Naive thymus-derived CD8-positive, alpha-beta T cell (primary cell): ENCODE measurements around the gene LIPF. TPM values are rescaled to one million over a fixed set of nuclear protein-coding genes. Genes with fewer than 3 reads are reported as not detected.
"Not testable (repeated sequence)": the region's sequence is repeated elsewhere in the genome, so short reads cannot be mapped to it uniquely, and the experiment has no call there.

ENCODE experiments used
- ATAC-seq, 2 donors: fragments of 150-1000 bp; cut with Tn5 transposase in 1 of 2; sonication (Bioruptor Pico), chemical (Tn5 transposase) in 1 of 2; 1 replicate in 1 of 2; 2 replicates in 1 of 2; pipeline ENCODE4 v1.10.0; 2021; ENCODE audit warnings: mild to moderate bottlenecking in 2 of 2, moderate library complexity in 2 of 2
- POLR2A ChIA-PET: fragments of 350-600 bp; sonication (Branson Sonifier 250); formaldehyde crosslinking; loops from one replicate; lab custom pipeline; 2021; ENCODE audit warnings: antibody characterized with exemption; lab: Charles Lee
- DNase-seq, 10 donors: peaks; one replicate each; pipeline versions ENCODE4 v3.0.0 to v3.0.0-alpha.2; 2020 to 2022
- H3K27ac Mint-ChIP-seq, 10 donors: one replicate each; pipeline ENCODE4 v1.8.0; 2020 to 2022; ENCODE audit warnings: mild to moderate bottlenecking in 10 of 10, mixed read lengths in 10 of 10, moderate library complexity in 4 of 10, inconsistent platforms in 1 of 10
- H3K27me3 Mint-ChIP-seq, 5 donors: one replicate each; pipeline ENCODE4 v1.8.0; 2021 to 2022; ENCODE audit warnings: mixed read lengths in 5 of 5
- H3K36me3 Mint-ChIP-seq, 3 donors: one replicate each; pipeline ENCODE4 v1.8.0; 2020 to 2022; ENCODE audit warnings: mixed read lengths in 3 of 3, mild to moderate bottlenecking in 2 of 3, inconsistent platforms in 1 of 3
- H3K4me1 Mint-ChIP-seq, 4 donors: one replicate each; pipeline ENCODE4 v1.8.0; 2021 to 2022; ENCODE audit warnings: mixed read lengths in 4 of 4
- H3K4me3 Mint-ChIP-seq, 10 donors: one replicate each; pipeline ENCODE4 v1.8.0; 2020 to 2022; ENCODE audit warnings: mild to moderate bottlenecking in 10 of 10, mixed read lengths in 10 of 10, moderate library complexity in 6 of 10, inconsistent platforms in 1 of 10
- H3K9me3 Mint-ChIP-seq, 9 donors: one replicate each; pipeline ENCODE4 v1.8.0; 2020 to 2022; ENCODE audit warnings: mixed read lengths in 9 of 9, mild to moderate bottlenecking in 3 of 9, inconsistent platforms in 1 of 9, moderate library complexity in 1 of 9
- polyA plus RNA-seq, 3 donors: library from polyadenylated mRNA; unstranded; fragments of 300-500 nt; fragmentation: Illumina TruSeq; gene quantifications; one replicate each; pipeline ENCODE4 v1.2.3, GENCODE V29; 2021
- total RNA-seq, 8 experiments: library from RNA in 2 of 8; stranded (reverse) in 2 of 8; gene quantifications; one replicate each; pipeline ENCODE4 v1.2.3 and lab custom pipeline; 2021 to 2026

The LIPF gene
- total and polyA plus RNA-seq, 5 experiments from 2014 or later, result not detected

- H3K36me3 Mint-ChIP-seq, result no peaks in the 10 kb centered on the region
- no peaks in the 10 kb centered on the region for H3K9me3 Mint-ChIP-seq
- no peaks in the 10 kb centered on the region for H3K4me1 Mint-ChIP-seq
- POLR2A ChIA-PET, result no interaction called here
- ATAC-seq (no peak), DNase-seq (no peak)
- H3K27ac Mint-ChIP-seq, result no peak overlapping the region
- no peak overlapping the region for H3K4me3 Mint-ChIP-seq
- H3K27me3 Mint-ChIP-seq, result peaks cover 0 to 6% (median 3%) of the 10 kb centered on the region in 5 donors
Observed at GRCh38 chr10:88689366-88689765, 25.1 kb downstream of the LIPF start.

- H3K4me1 Mint-ChIP-seq, result no peaks in the 10 kb centered on the region
- POLR2A ChIA-PET, result no interaction called here
- H3K36me3 Mint-ChIP-seq, result no peaks in the 10 kb centered on the region
- H3K4me3 Mint-ChIP-seq, result no peak overlapping the region
- peaks cover 0 to 6% (median 3%) of the 10 kb centered on the region in 5 donors for H3K27me3 Mint-ChIP-seq
- DNase-seq (no peak), ATAC-seq (no peak)
- no peak overlapping the region for H3K27ac Mint-ChIP-seq
- H3K9me3 Mint-ChIP-seq, result no peaks in the 10 kb centered on the region
Observed at GRCh38 chr10:88693392-88694020, 29.3 kb downstream of the LIPF start.

DNA sequence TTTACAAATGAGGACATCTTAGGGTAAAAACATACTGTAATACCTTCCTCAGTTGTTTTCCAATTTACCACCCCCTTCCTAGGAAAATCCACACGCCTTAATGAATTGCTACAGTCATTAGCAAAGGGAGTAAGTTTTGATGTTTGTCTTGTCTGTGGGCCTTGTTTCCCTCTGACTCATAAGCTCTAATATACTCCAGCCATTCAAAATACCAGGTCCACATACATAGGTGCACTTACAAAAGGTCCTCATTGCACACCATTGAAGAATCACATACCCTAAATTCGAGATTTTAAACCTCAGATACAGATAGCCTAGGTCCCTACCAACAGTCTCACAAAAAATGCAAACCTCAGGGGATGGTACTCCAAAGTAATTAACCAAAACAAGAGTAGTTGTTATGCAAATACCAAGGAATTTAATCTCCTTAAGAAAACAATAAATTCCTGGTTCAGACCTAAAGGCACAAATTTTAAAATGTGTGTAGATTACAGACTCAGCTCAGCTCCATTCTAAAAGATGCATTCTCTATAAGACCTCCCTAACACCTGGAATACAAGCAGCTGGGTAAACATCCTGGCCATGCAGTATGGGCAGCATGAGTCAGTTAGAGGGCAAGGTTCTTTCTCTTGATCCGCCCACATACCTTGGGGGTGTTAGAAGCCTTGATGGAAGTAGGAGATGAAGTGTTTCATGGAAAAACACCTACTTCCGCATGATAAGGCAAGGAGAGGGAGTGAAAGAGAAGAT is 38.8 kb downstream of the LIPF start:
- Mint-ChIP-seq H3K9me3 (no peaks in the 10 kb centered on the region), H3K4me1 (no peaks in the 10 kb centered on the region), H3K4me3 (no peak overlapping the region), H3K36me3 (no peaks in the 10 kb centered on the region), H3K27me3 (no peaks in the 10 kb centered on the region), H3K27ac (no peak overlapping the region)
- POLR2A ChIA-PET, result no interaction called here
- DNase-seq (no peak), ATAC-seq (no peak)

DNA sequence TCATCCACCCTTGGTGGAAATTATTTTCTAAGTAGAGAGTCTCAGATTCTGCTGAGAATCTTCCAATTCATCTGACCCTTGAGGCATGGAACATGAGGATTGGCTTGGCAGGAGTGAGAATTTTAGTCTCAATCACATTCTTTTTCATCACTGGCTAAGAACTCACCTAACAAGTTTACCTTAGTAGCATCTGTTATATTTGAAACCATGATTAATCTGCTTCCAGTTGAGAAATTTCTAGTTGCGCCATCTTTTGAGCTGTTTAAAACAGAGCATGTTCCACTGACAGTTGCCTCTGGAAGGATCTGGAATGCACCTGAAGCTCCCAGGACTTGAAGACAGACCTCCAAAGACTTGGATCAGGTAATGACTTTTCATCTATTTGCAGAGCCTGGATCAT is 41.7 kb downstream of the LIPF start, which contains the start of gene LIPK:
Gene LIPK (plus strand): TSS at position 292 of the 400 bp plus-strand sequence. CDS start 18,295 bp downstream, outside the sequence.
- no peaks in the 10 kb centered on the region for H3K9me3 Mint-ChIP-seq
- no peak within 1 kb of the TSS for H3K4me3 Mint-ChIP-seq
- H3K27ac Mint-ChIP-seq, result no peak within 1 kb of the TSS
- no peaks in the 10 kb centered on the region for H3K4me1 Mint-ChIP-seq
- ATAC-seq (no peak), DNase-seq (no peak)
- no peaks in the 10 kb centered on the region for H3K36me3 Mint-ChIP-seq
- no peaks in the 10 kb centered on the region for H3K27me3 Mint-ChIP-seq
- POLR2A ChIA-PET, result no interaction called here

DNA sequence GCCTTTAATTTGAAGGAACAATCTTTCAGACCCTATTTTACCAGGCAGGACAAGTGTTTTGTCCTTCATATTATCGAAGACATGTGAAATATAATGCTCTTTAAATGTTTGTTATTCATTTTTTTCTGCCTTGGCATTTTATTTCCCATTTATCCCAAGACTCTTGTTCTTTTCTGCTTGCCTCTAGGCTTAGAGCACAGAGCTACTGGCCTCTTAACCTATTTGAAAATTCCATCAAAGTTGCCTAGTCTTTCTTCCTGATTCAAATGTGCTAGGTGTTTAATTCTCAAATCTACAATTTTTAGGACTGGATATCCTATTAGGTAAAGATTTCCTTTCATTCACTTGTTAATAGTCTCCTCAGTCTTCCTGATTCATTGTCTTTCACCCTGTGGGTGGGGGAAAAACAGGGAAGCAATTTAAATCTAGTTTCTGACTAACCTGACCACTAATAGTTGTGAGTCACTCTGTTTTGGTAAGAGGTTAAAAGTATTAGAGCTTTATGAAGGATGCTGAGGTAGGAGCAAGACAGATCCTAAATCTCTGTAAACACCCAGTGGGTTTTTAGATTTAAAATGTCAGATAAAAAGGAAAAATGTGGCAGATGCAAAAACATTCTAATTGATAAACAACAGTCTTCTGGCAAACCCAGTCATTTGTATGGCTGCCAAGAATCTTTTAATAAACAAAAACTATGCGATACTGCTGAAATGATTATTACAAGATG is 43.4 kb downstream of the LIPF start:
- Mint-ChIP-seq H3K9me3 (no peaks in the 10 kb centered on the region), H3K27ac (no peak overlapping the region), H3K4me1 (no peaks in the 10 kb centered on the region), H3K36me3 (no peaks in the 10 kb centered on the region), H3K27me3 (no peaks in the 10 kb centered on the region), H3K4me3 (no peak overlapping the region)
- no peak for DNase-seq
- no peak for ATAC-seq
- POLR2A ChIA-PET, result no interaction called here

DNA sequence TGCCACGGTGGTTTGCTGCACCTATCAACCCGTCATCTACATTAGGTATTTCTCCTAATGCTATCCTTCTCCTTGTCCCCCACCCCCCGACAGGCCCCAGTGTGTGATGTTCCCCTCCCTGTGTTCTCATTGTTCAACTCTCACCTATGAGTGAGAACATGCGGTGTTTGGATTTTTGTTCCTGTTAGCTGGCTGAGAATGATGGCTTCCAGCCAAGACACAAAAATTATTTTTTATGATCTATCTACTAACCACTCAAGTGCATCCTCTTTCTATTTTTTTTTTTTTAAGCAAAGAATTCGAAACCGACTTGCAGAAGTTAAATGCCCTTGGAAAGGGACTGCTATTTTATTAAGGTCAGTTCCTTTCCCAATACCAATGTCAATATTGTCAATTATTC is 45.1 kb downstream of the LIPF start:
- H3K27ac Mint-ChIP-seq, POLR2A ChIA-PET, H3K27me3 Mint-ChIP-seq, H3K4me3 Mint-ChIP-seq, DNase-seq, ATAC-seq, H3K36me3 Mint-ChIP-seq, H3K4me1 Mint-ChIP-seq, H3K9me3 Mint-ChIP-seq: not testable (repeated sequence)

- no peak overlapping the region for H3K27ac Mint-ChIP-seq
- POLR2A ChIA-PET, result no interaction called here
- H3K9me3 Mint-ChIP-seq, result no peaks in the 10 kb centered on the region
- DNase-seq (no peak), ATAC-seq (no peak)
- H3K4me3 Mint-ChIP-seq, result no peak overlapping the region
- H3K27me3 Mint-ChIP-seq, result peaks cover 0 to 9% (median 1%) of the 10 kb centered on the region in 5 donors
- H3K36me3 Mint-ChIP-seq, result no peaks in the 10 kb centered on the region
- no peaks in the 10 kb centered on the region for H3K4me1 Mint-ChIP-seq
Observed at GRCh38 chr10:88715517-88715916, 51.3 kb downstream of the LIPF start.

DNA sequence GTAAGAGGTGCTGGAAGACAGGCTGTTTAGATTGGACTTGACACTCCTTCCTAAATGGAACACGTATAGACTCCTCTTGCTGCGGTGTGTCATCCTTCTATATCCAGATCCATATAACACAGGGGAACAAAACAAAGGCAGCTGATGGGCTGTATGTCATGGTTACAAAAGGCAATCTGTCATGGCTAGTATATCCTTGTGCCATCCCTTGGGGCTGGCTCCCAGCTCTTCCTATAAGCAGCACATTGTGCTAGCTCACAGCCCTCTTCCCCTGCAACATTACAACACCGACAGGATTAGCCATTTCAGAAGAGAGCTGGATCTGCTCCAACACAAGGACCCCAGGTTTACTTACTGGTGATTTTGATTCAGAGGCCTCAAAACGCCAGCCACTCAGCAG is 57.1 kb downstream of the LIPF start:
- no peak overlapping the region for H3K4me3 Mint-ChIP-seq
- no peaks in the 10 kb centered on the region for H3K9me3 Mint-ChIP-seq
- peaks cover 0 to 8% (median 7%) of the 10 kb centered on the region in 5 donors for H3K27me3 Mint-ChIP-seq
- POLR2A ChIA-PET, result no interaction called here
- peaks cover 0 to 8% (median 0%) of the 10 kb centered on the region in 4 donors for H3K4me1 Mint-ChIP-seq
- H3K36me3 Mint-ChIP-seq, result no peaks in the 10 kb centered on the region
- ATAC-seq, result no peak
- DNase-seq, result no peak
- H3K27ac Mint-ChIP-seq, result peak overlapping the region in 1 of 10 donors; percentile 28

DNA sequence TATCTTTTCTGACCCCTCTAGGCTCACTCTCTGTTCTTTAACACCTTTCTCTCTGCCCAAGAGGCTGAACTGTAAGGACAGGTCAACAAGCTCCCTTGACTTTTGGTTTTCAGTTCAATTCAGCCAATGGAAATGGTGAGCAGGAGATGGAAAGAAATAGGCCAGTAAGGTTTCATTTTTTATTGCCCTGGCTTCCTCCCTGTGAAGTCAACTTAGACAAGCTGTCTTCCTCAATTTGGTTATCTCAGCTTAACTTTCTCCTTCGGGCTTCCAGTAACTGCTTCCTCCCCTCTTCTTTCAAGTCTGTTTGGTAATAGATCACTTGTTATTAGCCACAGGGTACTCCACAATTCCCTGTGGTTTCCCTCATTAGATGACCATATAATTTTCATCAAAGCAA is 61.6 kb downstream of the LIPF start:
- POLR2A ChIA-PET, result no interaction called here
- DNase-seq, result no peak
- ATAC-seq, result no peak
- H3K36me3 Mint-ChIP-seq, result no peaks in the 10 kb centered on the region
- no peaks in the 10 kb centered on the region for H3K9me3 Mint-ChIP-seq
- no peak overlapping the region for H3K27ac Mint-ChIP-seq
- peaks cover 0 to 8% (median 0%) of the 10 kb centered on the region in 4 donors for H3K4me1 Mint-ChIP-seq
- no peak overlapping the region for H3K4me3 Mint-ChIP-seq
- peaks cover 0 to 5% (median 4%) of the 10 kb centered on the region in 5 donors for H3K27me3 Mint-ChIP-seq

DNA sequence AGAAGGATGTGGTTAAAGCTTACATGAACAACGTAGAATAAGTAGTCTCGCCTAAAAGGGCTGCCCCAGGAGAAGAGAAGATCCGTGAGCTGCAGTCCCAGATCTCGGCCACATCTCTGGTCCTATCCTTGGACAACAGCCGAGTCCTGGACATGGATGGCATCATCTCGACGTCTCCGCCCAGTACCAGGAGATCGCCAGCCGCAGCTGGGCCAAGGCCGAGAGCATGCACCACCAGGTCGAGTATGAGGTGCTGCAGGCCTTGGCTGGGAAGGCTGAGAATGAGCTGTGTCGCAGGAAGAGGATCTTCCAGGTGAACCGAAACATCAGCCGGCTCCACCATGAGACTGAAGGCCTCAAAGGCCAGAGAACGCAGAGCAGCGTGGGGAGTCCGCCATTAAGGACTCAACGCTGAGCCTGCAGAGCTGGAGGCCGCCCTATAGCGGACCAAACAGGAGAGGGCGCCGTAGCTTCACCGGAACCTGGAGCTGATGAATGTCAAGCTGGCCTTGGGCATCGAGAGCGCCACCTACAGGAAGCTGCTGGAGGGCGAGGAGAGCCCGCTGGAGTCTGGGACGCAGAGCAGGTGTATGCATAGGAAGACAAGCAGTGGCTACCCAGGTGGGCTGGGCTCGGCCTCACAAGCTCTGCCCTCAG is 64.0 kb downstream of the LIPF start:
- Mint-ChIP-seq H3K9me3 (no peaks in the 10 kb centered on the region), H3K27ac (no peak overlapping the region), H3K4me1 (peaks cover 0 to 8% (median 0%) of the 10 kb centered on the region in 4 donors), H3K27me3 (peaks cover 0 to 4% (median 2%) of the 10 kb centered on the region in 5 donors), H3K36me3 (no peaks in the 10 kb centered on the region), H3K4me3 (no peak overlapping the region)
- ATAC-seq (no peak), DNase-seq (peak in 1 of 10 donors; percentile 54)
- POLR2A ChIA-PET, result no interaction called here
